ENCODE data around the gene PIK3CB. TPM values are rescaled to one million over a fixed set of nuclear protein-coding genes. Genes with fewer than 3 reads are reported as not detected.
A peak's percentile ranks its signal among the peaks of the same experiment; 100 is the strongest.
"Not testable (repeated sequence)": the region's sequence is repeated elsewhere in the genome, so short reads cannot be mapped to it uniquely, and the experiment has no call there.

Gene PIK3CB
- total RNA-seq, 1 experiment from 2014 or later, result 59.3 TPM

DNA sequence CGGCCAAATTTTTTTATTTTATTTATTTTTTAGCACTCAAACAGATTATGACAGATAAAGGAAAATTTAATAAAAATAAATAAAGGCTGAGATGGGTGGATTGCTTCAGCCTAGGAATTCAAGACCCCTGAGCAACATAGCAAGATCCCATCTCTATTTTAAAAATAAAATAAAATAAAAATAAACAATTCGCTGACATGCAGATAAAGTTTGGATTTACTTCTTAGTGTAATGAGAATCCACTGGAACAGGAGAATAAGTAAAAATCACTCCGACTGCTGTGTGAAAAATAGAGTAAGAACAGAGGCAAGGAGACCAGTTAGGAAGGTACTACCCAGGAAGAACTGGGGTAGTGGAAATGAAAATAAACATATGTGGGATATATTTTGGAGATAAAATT lies 5.6 kb downstream of the PIK3CB start:
- Mint-ChIP-seq H3K27ac (ENCODE audit: unreplicated experiment) (no peak overlapping the region), H3K36me3 (ENCODE audit: insufficient read depth, unreplicated experiment) (peaks cover 38% of the 10 kb centered on the region), H3K27me3 (ENCODE audit: unreplicated experiment) (no peaks in the 10 kb centered on the region), H3K4me1 (ENCODE audit: low read depth, unreplicated experiment) (peaks cover 36% of the 10 kb centered on the region), H3K4me3 (ENCODE audit: low read depth, unreplicated experiment) (no peak overlapping the region), H3K9me3 (ENCODE audit: low read depth, unreplicated experiment) (no peaks in the 10 kb centered on the region)
- BruUV-seq (replicated peaks), result no TSS peak
- intact Hi-C loops (cut with micrococcal nuclease; ENCODE audit: unreplicated experiment), result no loop called here
- TF ChIP-seq, protein P1, sequence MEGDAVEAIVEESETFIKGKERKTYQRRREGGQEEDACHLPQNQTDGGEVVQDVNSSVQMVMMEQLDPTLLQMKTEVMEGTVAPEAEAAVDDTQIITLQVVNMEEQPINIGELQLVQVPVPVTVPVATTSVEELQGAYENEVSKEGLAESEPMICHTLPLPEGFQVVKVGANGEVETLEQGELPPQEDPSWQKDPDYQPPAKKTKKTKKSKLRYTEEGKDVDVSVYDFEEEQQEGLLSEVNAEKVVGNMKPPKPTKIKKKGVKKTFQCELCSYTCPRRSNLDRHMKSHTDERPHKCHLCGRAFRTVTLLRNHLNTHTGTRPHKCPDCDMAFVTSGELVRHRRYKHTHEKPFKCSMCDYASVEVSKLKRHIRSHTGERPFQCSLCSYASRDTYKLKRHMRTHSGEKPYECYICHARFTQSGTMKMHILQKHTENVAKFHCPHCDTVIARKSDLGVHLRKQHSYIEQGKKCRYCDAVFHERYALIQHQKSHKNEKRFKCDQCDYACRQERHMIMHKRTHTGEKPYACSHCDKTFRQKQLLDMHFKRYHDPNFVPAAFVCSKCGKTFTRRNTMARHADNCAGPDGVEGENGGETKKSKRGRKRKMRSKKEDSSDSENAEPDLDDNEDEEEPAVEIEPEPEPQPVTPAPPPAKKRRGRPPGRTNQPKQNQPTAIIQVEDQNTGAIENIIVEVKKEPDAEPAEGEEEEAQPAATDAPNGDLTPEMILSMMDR (IDR thresholded peaks at IDR 0.05; ENCODE audit: unreplicated experiment), result no peak
- CTCF ChIA-PET, result no interaction called here
- DNase-seq, result no peak

DNA sequence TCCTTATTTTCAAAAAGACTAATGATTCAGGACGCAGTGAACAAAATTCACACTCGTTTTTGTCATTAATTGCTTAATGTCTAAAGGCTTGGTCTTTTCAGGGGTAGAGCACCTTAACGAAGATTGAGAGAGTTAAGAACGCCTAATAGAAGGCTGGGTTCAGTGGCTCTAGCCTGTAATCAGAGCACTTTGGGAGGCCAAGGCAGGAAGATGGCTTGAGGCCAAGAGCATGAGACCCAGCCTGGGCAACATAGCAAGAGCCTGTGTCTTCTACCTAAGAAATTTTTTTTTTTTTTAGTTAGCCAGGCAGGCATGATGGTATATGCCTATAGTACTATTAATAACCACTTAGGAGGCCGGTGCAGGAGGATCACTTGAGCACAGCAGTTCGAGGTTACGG lies 7.5 kb downstream of the PIK3CB start:
- BruUV-seq (replicated peaks), result no TSS peak
- CTCF ChIA-PET, result interaction anchor here (0.7 kb wide), 1 partner anchor 85 kb away, joined by 3 read pairs; no protein-coding TSS in a partner anchor
- H3K36me3 Mint-ChIP-seq (ENCODE audit: insufficient read depth, unreplicated experiment), result peaks cover 24% of the 10 kb centered on the region
- peaks cover 37% of the 10 kb centered on the region for H3K4me1 Mint-ChIP-seq (ENCODE audit: low read depth, unreplicated experiment)
- no peak for DNase-seq
- no peak overlapping the region for H3K4me3 Mint-ChIP-seq (ENCODE audit: low read depth, unreplicated experiment)
- H3K27ac Mint-ChIP-seq (ENCODE audit: unreplicated experiment), result no peak overlapping the region
- no peaks in the 10 kb centered on the region for H3K9me3 Mint-ChIP-seq (ENCODE audit: low read depth, unreplicated experiment)
- intact Hi-C loops (cut with micrococcal nuclease; ENCODE audit: unreplicated experiment), result no loop called here
- TF ChIP-seq, protein P1 (IDR thresholded peaks at IDR 0.05; ENCODE audit: unreplicated experiment), result no peak
- H3K27me3 Mint-ChIP-seq (ENCODE audit: unreplicated experiment), result no peaks in the 10 kb centered on the region

DNA sequence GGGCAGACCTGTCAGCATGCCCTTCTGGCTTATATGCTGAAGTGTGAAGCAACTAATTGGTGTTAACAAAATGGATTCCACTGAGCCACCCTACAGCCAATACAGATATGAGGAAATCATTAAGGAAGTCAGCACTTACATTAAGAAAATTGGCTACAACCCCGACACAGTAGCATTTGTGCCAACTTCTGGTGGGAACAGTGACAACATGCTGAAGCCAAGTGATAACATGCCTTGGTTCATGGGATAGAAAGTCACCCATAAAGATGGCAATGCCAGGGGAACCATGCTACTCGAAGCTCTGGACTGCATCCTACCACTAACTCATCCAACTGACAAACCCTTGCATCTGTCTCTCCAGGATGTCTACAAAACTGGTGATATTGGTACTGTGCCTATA lies 9.4 kb downstream of the PIK3CB start:
- Mint-ChIP-seq H3K27ac (ENCODE audit: unreplicated experiment) (no peak overlapping the region), H3K9me3 (ENCODE audit: low read depth, unreplicated experiment) (no peaks in the 10 kb centered on the region), H3K36me3 (ENCODE audit: insufficient read depth, unreplicated experiment) (peaks cover 14% of the 10 kb centered on the region), H3K27me3 (ENCODE audit: unreplicated experiment) (no peaks in the 10 kb centered on the region), H3K4me1 (ENCODE audit: low read depth, unreplicated experiment) (peaks cover 38% of the 10 kb centered on the region), H3K4me3 (ENCODE audit: low read depth, unreplicated experiment) (no peak overlapping the region)
- BruUV-seq (replicated peaks), result no TSS peak
- no peak for DNase-seq
- intact Hi-C loops (cut with micrococcal nuclease; ENCODE audit: unreplicated experiment), result no loop called here
- TF ChIP-seq, protein P1 (IDR thresholded peaks at IDR 0.05; ENCODE audit: unreplicated experiment), result no peak
- CTCF ChIA-PET, result interaction anchor here (0.6 to 1.5 kb wide), 4 partner anchors 35 to 475 kb away, joined by 3 to 5 read pairs (median 4); no protein-coding TSS in a partner anchor

DNA sequence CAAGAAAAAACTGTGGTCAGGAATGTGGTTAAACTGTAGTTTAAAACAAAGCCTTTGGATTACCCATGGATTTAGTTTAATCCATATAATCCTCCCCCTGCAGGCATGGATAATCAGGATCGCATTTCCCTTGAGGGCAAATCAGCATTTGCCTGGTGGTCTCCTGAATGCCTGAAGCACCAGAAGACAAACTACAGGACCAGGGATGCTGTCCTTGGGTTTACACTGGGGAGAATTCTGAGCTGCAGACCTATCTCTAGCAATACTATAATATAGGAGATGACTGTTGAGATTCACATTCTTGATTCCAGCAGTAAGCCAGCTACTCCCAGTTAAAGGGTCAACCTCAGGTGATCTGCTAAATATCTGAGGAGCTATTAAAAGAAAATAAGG lies 10.6 kb downstream of the PIK3CB start:
- Mint-ChIP-seq H3K27ac (ENCODE audit: unreplicated experiment) (peak overlapping the region; percentile 71), H3K9me3 (ENCODE audit: low read depth, unreplicated experiment) (no peaks in the 10 kb centered on the region), H3K27me3 (ENCODE audit: unreplicated experiment) (no peaks in the 10 kb centered on the region), H3K4me1 (ENCODE audit: low read depth, unreplicated experiment) (peaks cover 35% of the 10 kb centered on the region), H3K4me3 (ENCODE audit: low read depth, unreplicated experiment) (peak overlapping the region; percentile 25), H3K36me3 (ENCODE audit: insufficient read depth, unreplicated experiment) (peaks cover 10% of the 10 kb centered on the region)
- BruUV-seq (replicated peaks), result no TSS peak
- TF ChIP-seq, protein P1 (IDR thresholded peaks at IDR 0.05; ENCODE audit: unreplicated experiment), result no peak
- no peak for DNase-seq
- CTCF ChIA-PET, result interaction anchor here (0.5 to 1.8 kb wide), 11 partner anchors 10 to 564 kb away, joined by 3 to 9 read pairs (median 4); partner anchors contain the start of genes CEP70 and PIK3CB
- intact Hi-C loops (cut with micrococcal nuclease; ENCODE audit: unreplicated experiment), result loop anchor here (1.0 kb wide), 1 partner anchor 9 kb away; no protein-coding TSS in a partner anchor

DNA sequence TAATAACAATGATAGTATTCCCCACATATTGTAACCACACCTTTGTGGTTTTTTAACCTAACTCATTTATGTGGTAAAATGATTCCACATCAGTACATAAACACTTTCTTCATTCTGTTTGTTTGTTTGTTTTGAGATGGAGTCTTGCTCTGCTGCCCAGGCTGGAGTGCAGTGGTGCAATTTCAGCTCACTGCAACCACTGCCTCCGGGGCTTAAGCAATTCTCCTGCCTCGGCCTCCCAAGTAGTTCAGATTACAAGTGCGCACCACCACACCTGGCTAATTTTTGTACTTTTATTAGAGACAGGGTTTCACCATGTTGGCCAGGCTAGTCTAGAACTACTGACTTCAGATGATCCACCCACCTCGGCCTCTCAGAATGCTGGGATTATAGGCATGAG lies 14.3 kb downstream of the PIK3CB start:
- H3K4me3 Mint-ChIP-seq (ENCODE audit: low read depth, unreplicated experiment); H3K9me3 Mint-ChIP-seq (ENCODE audit: low read depth, unreplicated experiment); DNase-seq; H3K27me3 Mint-ChIP-seq (ENCODE audit: unreplicated experiment); H3K27ac Mint-ChIP-seq (ENCODE audit: unreplicated experiment); intact Hi-C loops (cut with micrococcal nuclease; ENCODE audit: unreplicated experiment); CTCF ChIA-PET; H3K36me3 Mint-ChIP-seq (ENCODE audit: insufficient read depth, unreplicated experiment); BruUV-seq (replicated peaks): not testable (repeated sequence)
- H3K4me1 Mint-ChIP-seq (ENCODE audit: low read depth, unreplicated experiment), result peaks cover 47% of the 10 kb centered on the region

All from Calu3 (cell line).